ENCODE results near the gene ELOF1.
A peak's percentile ranks its signal among the peaks of the same experiment; 100 is the strongest.

Gene ELOF1

GRCh38 chr19:11552666-11553372 lies 6.2 kb downstream of the ELOF1 start:
- H3K36me3 ChIP-seq = peaks cover 38 to 69% (median 50%) of the 10 kb centered on the region in 3 donors
- H3K9me3 ChIP-seq = no peaks in the 10 kb centered on the region
- TF ChIP-seq, protein P1, sequence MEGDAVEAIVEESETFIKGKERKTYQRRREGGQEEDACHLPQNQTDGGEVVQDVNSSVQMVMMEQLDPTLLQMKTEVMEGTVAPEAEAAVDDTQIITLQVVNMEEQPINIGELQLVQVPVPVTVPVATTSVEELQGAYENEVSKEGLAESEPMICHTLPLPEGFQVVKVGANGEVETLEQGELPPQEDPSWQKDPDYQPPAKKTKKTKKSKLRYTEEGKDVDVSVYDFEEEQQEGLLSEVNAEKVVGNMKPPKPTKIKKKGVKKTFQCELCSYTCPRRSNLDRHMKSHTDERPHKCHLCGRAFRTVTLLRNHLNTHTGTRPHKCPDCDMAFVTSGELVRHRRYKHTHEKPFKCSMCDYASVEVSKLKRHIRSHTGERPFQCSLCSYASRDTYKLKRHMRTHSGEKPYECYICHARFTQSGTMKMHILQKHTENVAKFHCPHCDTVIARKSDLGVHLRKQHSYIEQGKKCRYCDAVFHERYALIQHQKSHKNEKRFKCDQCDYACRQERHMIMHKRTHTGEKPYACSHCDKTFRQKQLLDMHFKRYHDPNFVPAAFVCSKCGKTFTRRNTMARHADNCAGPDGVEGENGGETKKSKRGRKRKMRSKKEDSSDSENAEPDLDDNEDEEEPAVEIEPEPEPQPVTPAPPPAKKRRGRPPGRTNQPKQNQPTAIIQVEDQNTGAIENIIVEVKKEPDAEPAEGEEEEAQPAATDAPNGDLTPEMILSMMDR (IDR thresholded peaks at IDR 0.05) = no peak
- H3K27ac ChIP-seq = peak overlapping the region; percentile 93 to 95
- no peaks in the 10 kb centered on the region for H3K27me3 ChIP-seq
- H3K4me3 ChIP-seq = no peak overlapping the region
- H3K4me1 ChIP-seq = peaks cover 0 to 54% (median 31%) of the 10 kb centered on the region in 4 donors
- intact Hi-C loops (cut with DNase I; ENCODE audit: low total_unique reads) = no loop called here
- no peak for DNase-seq

DNA sequence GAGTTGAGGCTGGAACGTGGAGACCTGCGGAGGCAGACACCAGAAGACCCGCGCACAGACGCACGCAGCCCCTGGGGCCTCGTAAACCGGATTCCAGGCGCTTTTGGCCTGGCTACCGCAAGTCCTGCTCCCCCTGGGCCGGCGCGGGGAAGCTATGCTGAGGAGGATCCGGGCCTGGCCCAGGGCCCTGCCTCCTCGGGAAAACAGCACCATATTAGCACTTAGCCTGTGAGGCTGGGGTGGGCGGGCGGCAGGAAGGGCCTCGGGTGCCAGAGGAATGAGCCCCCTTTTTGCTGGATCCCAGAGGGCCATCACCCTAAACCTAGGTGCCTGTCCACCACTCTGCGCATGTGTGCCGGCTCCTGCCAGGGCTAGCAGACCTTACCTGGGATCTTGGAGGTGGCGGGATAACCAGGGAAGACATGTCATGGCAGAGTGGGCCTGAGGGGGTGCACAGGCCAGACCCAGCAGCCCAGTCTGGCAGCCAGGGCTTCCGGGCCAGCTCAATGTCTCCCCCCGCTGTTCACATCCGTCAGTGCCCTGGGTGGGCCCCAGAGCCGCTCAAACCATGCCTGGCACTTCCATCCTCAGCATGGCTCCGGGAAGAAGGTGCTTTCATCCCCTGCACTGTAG lies 7.3 kb downstream of the ELOF1 start:
- Histone ChIP-seq H3K4me3 (peak overlapping the region; percentile 32 to 33), H3K36me3 (peaks cover 49 to 80% (median 61%) of the 10 kb centered on the region in 3 donors), H3K9me3 (no peaks in the 10 kb centered on the region), H3K4me1 (peaks cover 0 to 47% (median 23%) of the 10 kb centered on the region in 4 donors), H3K27me3 (no peaks in the 10 kb centered on the region), H3K27ac (peak overlapping the region; percentile 93 to 95)
- peak; percentile 39 to 87 for DNase-seq
- intact Hi-C loops (cut with DNase I; ENCODE audit: low total_unique reads) = no loop called here
- TF ChIP-seq, protein P1 (IDR thresholded peaks at IDR 0.05) = peak; percentile 50 to 55

GRCh38 chr19:11550265-11550664 lies 8.8 kb downstream of the ELOF1 start:
- H3K36me3 ChIP-seq = peaks cover 63 to 80% (median 70%) of the 10 kb centered on the region in 3 donors
- no peak overlapping the region for H3K4me3 ChIP-seq
- TF ChIP-seq, protein P1 (IDR thresholded peaks at IDR 0.05) = no peak
- DNase-seq = no peak
- no peaks in the 10 kb centered on the region for H3K27me3 ChIP-seq
- H3K4me1 ChIP-seq = peaks cover 0 to 53% (median 20%) of the 10 kb centered on the region in 4 donors
- peak overlapping the region; percentile 93 to 95 for H3K27ac ChIP-seq
- intact Hi-C loops (cut with DNase I; ENCODE audit: low total_unique reads) = no loop called here
- H3K9me3 ChIP-seq = no peaks in the 10 kb centered on the region

GRCh38 chr19:11549386-11549953 lies 9.6 kb downstream of the ELOF1 start:
- Histone ChIP-seq H3K27ac (peak overlapping the region; percentile 93 to 95), H3K4me1 (peaks cover 0 to 59% (median 21%) of the 10 kb centered on the region in 4 donors), H3K9me3 (no peaks in the 10 kb centered on the region), H3K36me3 (peaks cover 71 to 81% (median 71%) of the 10 kb centered on the region in 3 donors), H3K4me3 (no peak overlapping the region), H3K27me3 (no peaks in the 10 kb centered on the region)
- intact Hi-C loops (cut with DNase I; ENCODE audit: low total_unique reads) = no loop called here
- TF ChIP-seq, protein P1 (IDR thresholded peaks at IDR 0.05) = no peak
- no peak for DNase-seq

DNA sequence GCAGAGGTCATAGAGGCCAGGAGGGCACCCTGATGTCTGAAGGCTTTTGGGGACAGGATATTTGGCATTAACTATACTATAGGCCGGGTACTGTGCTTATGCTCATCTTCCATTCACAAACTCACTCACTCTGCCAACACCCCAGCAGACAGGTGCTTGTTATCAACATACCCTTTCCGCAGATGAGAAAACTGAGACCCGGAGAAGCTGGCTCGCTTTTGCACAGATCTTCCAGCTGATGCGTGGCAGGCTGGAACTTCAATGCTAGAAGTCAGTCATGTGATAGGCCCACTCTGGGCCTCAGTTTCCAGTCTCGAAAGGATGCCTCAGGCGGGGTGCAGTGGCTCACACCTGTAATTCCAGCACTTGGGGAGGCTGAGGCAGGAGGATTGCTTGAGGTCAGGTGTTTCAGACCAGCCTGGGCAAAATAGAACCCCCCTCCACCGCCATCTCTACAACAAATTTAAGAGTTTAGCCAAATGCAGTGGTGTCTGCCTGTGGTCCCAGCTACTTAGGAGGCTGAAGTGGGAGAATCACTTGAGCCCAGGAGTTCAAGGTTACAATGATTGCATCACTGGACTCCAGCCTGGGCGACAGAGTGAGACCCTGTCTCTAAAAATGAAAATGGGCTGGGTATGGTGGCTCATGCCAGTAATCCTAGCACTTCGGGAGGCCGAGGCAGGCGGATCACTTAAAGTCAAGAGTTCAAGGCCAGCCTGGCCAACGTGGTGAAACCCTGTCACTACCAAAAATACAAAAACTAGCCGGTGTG lies 10.9 kb downstream of the ELOF1 start:
- TF ChIP-seq, protein P1 (IDR thresholded peaks at IDR 0.05) = no peak
- H3K9me3 ChIP-seq = no peaks in the 10 kb centered on the region
- no peaks in the 10 kb centered on the region for H3K27me3 ChIP-seq
- peaks cover 67 to 73% (median 73%) of the 10 kb centered on the region in 3 donors for H3K36me3 ChIP-seq
- DNase-seq = no peak
- peaks cover 0 to 72% (median 24%) of the 10 kb centered on the region in 4 donors for H3K4me1 ChIP-seq
- peak overlapping the region in 1 of 2 donors; percentile 98 for H3K27ac ChIP-seq
- intact Hi-C loops (cut with DNase I; ENCODE audit: low total_unique reads) = no loop called here
- no peak overlapping the region for H3K4me3 ChIP-seq
